Colonic mucosa (tissue), 4 donors: ENCODE results near the gene FGF8. TPM values are rescaled to one million over a fixed set of nuclear protein-coding genes. Genes with fewer than 3 reads are reported as not detected.

Experiments
- DNase-seq: peaks from one replicate; pipeline ENCODE4 v3.0.0-alpha.2; 2020
- H3K27ac ChIP-seq: fragments of 200-600 bp; one replicate; pipeline ENCODE4 v1.8.0; 2021
- H3K27me3 ChIP-seq: fragments of 200-600 bp; one replicate; pipeline ENCODE4 v1.8.0; 2021
- H3K36me3 ChIP-seq: fragments of 200-600 bp; one replicate; pipeline ENCODE4 v1.8.0; 2021
- H3K4me1 ChIP-seq: fragments of 200-600 bp; one replicate; pipeline ENCODE4 v1.8.0; 2021; ENCODE audit warnings: mild to moderate bottlenecking
- H3K4me3 ChIP-seq: fragments of 200-600 bp; one replicate; pipeline ENCODE4 v1.8.0; 2021
- H3K9ac ChIP-seq, 2 donors: one replicate each; pipeline ENCODE4 v1.7.0; 2013; ENCODE audit warnings: control low read depth in 2 of 2, low read depth in 2 of 2, low read length in 2 of 2
- H3K9me3 ChIP-seq: fragments of 200-600 bp; one replicate; pipeline ENCODE4 v1.8.0; 2021
- intact Hi-C: fragments of 100-400 bp; cut with DNase I; formaldehyde crosslinking; loops from one replicate; pipeline ENCODE4 v1.14.1; 2022
- total RNA-seq, 2 donors: library from RNA; stranded (reverse); fragmentation: NEBNext Ultra II Directional in 1 of 2; extraction: Animal tissue kit (Norgen Biotek cat#: 25700) in 1 of 2; gene quantifications; one replicate each; pipeline ENCODE4 v1.2.1, GENCODE V29; 2021
- TF ChIP-seq, protein P1 (sequence below): fragments of 200-600 bp; IDR thresholded peaks from one replicate; pipeline ENCODE4 v1.8.0; 2022; ENCODE audit warnings: antibody characterized with exemption, mild to moderate bottlenecking
- donor health status: healthy.
- donor health status: DM: no; HTN: no; CAD: no.
- donor health status: DM: no; HTN: no; CAD: no.

Gene FGF8
- total RNA-seq, 2 donors from 2014 or later = not detected

- Histone ChIP-seq H3K27me3 (no peaks in the 10 kb centered on the region), H3K27ac (no peak overlapping the region), H3K4me1 (no peaks in the 10 kb centered on the region), H3K36me3 (no peaks in the 10 kb centered on the region), H3K9ac (no peak overlapping the region), H3K4me3 (no peak overlapping the region), H3K9me3 (no peaks in the 10 kb centered on the region)
- intact Hi-C loops = no loop called here
- peak; percentile 34 for DNase-seq
- TF ChIP-seq, protein P1, sequence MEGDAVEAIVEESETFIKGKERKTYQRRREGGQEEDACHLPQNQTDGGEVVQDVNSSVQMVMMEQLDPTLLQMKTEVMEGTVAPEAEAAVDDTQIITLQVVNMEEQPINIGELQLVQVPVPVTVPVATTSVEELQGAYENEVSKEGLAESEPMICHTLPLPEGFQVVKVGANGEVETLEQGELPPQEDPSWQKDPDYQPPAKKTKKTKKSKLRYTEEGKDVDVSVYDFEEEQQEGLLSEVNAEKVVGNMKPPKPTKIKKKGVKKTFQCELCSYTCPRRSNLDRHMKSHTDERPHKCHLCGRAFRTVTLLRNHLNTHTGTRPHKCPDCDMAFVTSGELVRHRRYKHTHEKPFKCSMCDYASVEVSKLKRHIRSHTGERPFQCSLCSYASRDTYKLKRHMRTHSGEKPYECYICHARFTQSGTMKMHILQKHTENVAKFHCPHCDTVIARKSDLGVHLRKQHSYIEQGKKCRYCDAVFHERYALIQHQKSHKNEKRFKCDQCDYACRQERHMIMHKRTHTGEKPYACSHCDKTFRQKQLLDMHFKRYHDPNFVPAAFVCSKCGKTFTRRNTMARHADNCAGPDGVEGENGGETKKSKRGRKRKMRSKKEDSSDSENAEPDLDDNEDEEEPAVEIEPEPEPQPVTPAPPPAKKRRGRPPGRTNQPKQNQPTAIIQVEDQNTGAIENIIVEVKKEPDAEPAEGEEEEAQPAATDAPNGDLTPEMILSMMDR = no peak
Observed at GRCh38 chr10:101745074-101745696, 30.7 kb downstream of the FGF8 start.

GRCh38 chr10:101744267-101744666 lies 31.6 kb downstream of the FGF8 start:
- intact Hi-C loops = no loop called here

DNA sequence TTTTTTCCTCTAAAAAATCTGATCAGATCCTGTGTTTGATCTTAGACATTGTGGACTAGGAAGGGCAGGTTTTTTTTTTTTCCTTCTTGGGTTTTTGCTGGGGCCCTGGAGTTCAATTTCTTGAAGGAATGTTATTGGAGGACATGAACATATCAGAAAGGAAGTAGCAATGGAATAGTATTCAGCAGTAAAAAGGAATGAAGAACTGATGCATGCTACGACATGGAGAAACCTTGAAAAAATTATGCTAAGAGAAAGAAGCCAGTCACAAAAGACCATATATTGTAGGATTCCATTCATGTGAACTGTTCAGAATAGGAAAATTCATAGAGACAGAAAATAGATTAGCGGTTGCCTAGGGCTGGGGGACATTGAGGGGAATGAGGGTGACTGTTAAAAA lies 34.0 kb downstream of the FGF8 start:
- H3K27me3 ChIP-seq = no peaks in the 10 kb centered on the region
- intact Hi-C loops = no loop called here
- no peak overlapping the region for H3K27ac ChIP-seq
- H3K36me3 ChIP-seq = no peaks in the 10 kb centered on the region
- H3K4me3 ChIP-seq = no peak overlapping the region
- H3K9me3 ChIP-seq = no peaks in the 10 kb centered on the region
- no peak for DNase-seq
- H3K4me1 ChIP-seq = no peaks in the 10 kb centered on the region
- TF ChIP-seq, protein P1 = no peak
- H3K9ac ChIP-seq = no peak overlapping the region

More at GRCh38 chr10:101744267-101744666, 31.6 kb downstream of the FGF8 start:
- no peaks in the 10 kb centered on the region for H3K27me3 ChIP-seq
- H3K4me1 ChIP-seq = no peaks in the 10 kb centered on the region
- TF ChIP-seq, protein P1 = no peak
- no peak overlapping the region for H3K9ac ChIP-seq
- H3K27ac ChIP-seq = no peak overlapping the region
- no peak overlapping the region for H3K4me3 ChIP-seq
- H3K9me3 ChIP-seq = no peaks in the 10 kb centered on the region
- DNase-seq = no peak
- H3K36me3 ChIP-seq = no peaks in the 10 kb centered on the region

GRCh38 chr10:101736666-101737065 lies 39.2 kb downstream of the FGF8 start:
- no peaks in the 10 kb centered on the region for H3K27me3 ChIP-seq
- no peak overlapping the region for H3K27ac ChIP-seq
- TF ChIP-seq, protein P1 = no peak
- H3K36me3 ChIP-seq = no peaks in the 10 kb centered on the region
- no peaks in the 10 kb centered on the region for H3K9me3 ChIP-seq
- no peak overlapping the region for H3K4me3 ChIP-seq
- intact Hi-C loops = no loop called here
- no peaks in the 10 kb centered on the region for H3K4me1 ChIP-seq
- no peak for DNase-seq
- no peak overlapping the region for H3K9ac ChIP-seq

DNA sequence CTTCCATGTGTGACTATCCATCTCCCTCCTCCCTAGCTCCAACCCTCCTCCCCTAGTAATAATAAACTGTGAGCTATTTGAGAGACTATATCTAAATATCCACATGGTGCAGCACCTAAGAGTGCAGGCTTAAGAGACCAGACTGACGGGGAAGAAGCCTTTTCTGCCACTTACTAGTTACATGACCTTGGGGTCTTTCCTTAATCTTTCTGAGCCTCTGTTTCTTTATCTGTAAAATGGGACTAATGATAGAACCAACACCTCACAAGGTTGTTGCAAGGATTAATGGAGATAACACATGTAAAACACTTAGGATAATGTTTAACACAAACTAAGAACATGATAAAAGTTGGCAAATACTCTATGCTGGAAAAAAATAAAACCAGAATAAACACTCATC lies 43.8 kb downstream of the FGF8 start:
- no peaks in the 10 kb centered on the region for H3K9me3 ChIP-seq
- no peaks in the 10 kb centered on the region for H3K27me3 ChIP-seq
- no peak overlapping the region for H3K27ac ChIP-seq
- intact Hi-C loops = no loop called here
- no peaks in the 10 kb centered on the region for H3K4me1 ChIP-seq
- TF ChIP-seq, protein P1 = no peak
- H3K9ac ChIP-seq = no peak overlapping the region
- no peaks in the 10 kb centered on the region for H3K36me3 ChIP-seq
- DNase-seq = no peak
- no peak overlapping the region for H3K4me3 ChIP-seq
